ENCODE results near the gene SLC16A13.
"Not testable (repeated sequence)": the region's sequence is repeated elsewhere in the genome, so short reads cannot be mapped to it uniquely, and the experiment has no call there.

Gene SLC16A13

GRCh38 chr17:7029096-7029495, 6.7 kb upstream of the SLC16A13 start:
- DNase-seq (ENCODE audit: low read depth), result no peak

DNA sequence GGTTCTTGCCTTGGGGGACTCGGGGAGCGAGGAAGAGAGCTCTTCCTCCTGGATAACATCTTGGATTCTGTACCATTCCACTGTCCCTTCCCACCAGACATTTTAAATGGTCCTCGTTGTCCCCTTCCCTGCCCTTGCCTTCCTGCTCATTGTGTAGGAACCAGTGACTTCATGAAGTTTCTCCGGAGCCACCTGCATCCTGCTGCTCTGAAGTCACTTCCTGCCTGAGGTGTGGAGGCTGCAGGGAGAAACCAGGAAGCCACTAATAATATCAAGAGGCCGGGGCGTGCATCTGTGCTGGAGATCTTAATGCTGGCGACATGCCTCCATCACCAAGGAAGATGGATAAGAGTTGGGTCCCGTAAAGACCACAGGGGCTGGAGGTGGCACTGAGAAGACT, 6.2 kb upstream of the SLC16A13 start:
- no peak for DNase-seq (ENCODE audit: low read depth)

GRCh38 chr17:7034955-7035590, 742 bp upstream of the SLC16A13 start:
- DNase-seq (ENCODE audit: low read depth), result no peak

DNA sequence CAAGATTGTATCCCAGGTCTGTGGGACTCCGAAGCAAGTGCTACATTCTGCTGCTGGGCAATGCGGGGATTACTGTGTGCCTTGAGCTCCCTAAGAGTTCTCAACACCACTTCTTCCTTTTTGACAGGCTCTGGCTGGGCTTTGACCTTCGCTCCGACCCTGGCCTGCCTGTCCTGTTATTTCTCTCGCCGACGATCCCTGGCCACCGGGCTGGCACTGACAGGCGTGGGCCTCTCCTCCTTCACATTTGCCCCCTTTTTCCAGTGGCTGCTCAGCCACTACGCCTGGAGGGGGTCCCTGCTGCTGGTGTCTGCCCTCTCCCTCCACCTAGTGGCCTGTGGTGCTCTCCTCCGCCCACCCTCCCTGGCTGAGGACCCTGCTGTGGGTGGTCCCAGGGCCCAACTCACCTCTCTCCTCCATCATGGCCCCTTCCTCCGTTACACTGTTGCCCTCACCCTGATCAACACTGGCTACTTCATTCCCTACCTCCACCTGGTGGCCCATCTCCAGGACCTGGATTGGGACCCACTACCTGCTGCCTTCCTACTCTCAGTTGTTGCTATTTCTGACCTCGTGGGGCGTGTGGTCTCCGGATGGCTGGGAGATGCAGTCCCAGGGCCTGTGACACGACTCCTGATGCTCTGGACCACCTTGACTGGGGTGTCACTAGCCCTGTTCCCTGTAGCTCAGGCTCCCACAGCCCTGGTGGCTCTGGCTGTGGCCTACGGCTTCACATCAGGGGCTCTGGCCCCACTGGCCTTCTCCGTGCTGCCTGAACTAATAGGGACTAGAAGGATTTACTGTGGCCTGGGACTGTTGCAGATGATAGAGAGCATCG, 2.4 kb downstream of the SLC16A13 start:
- no peak for DNase-seq (ENCODE audit: low read depth)

- no peak for DNase-seq (ENCODE audit: low read depth)
Observed at GRCh38 chr17:7039832-7040231, 4.0 kb downstream of the SLC16A13 start.

- DNase-seq (ENCODE audit: low read depth), result no peak
Observed at GRCh38 chr17:7041607-7042500, 6.0 kb downstream of the SLC16A13 start.

GRCh38 chr17:7042501-7043181, 6.8 kb downstream of the SLC16A13 start:
- DNase-seq (ENCODE audit: low read depth), result no peak

DNA sequence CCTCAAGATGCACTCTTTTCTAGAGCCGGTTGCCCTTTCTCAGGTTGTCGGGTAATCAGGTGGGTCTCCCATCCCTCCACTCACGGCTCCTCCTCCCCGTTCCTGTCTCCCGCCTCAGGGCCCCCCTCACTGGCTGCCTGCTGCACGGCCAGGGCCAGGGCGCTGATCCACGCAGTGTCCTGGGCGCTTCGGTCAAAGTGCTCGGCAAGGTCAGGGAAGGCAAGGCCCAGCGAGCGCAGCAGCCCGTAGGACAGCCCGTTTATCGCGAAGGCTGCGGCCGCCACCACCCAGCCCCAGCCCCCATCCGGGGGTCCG, 7.3 kb downstream of the SLC16A13 start:
- DNase-seq (ENCODE audit: low read depth), result no peak

GRCh38 chr17:7043497-7044198, 7.8 kb downstream of the SLC16A13 start, which contains the start of gene SLC16A11:
TSS of gene SLC16A11 (minus strand) at chr17:7044092. CDS start at chr17:7043513, 579 bp downstream.
- DNase-seq (ENCODE audit: low read depth), result no peak

GRCh38 chr17:7045492-7046126, 9.8 kb downstream of the SLC16A13 start:
- DNase-seq (ENCODE audit: low read depth), result peak; percentile 75

GRCh38 chr17:7046127-7046724, 10.4 kb downstream of the SLC16A13 start:
- DNase-seq (ENCODE audit: low read depth), result no peak

DNA sequence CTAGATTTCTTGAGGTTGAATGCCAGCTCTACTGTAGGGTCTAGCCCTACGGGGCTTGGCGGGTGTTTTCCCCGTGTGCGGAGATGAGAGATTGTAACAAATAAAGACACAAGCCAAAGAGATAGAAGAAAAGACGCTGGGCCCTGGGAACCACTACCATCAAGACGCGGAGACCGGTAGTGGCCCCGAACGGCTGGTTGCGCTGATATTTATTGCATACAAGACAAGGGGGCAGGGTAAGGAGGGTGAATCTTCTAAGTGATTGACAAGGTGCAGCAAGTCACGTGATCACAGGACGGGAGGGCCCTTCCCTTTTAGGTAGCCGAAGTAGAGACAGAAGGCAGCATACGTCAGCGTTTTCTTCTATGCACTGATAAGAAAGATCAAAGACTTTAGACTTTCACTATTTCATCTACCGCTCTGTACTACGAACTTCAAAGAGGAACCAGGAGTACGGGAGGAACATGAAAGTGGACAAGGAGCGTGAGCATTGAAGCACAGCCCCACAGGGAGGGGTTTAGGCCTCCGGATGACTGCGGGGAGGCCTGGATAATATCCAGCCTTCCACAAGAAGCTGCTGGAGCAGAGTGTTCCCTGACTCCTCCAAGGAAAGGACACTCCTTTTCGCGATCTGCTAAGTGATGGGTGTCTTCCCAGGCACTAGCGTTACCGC, 11.0 kb downstream of the SLC16A13 start:
- DNase-seq (ENCODE audit: low read depth), result not testable (repeated sequence)

- no peak for DNase-seq (ENCODE audit: low read depth)
Observed at GRCh38 chr17:7047566-7047965, 11.8 kb downstream of the SLC16A13 start.

GRCh38 chr17:7048968-7049367, 13.2 kb downstream of the SLC16A13 start:
- DNase-seq (ENCODE audit: low read depth), result no peak

DNA sequence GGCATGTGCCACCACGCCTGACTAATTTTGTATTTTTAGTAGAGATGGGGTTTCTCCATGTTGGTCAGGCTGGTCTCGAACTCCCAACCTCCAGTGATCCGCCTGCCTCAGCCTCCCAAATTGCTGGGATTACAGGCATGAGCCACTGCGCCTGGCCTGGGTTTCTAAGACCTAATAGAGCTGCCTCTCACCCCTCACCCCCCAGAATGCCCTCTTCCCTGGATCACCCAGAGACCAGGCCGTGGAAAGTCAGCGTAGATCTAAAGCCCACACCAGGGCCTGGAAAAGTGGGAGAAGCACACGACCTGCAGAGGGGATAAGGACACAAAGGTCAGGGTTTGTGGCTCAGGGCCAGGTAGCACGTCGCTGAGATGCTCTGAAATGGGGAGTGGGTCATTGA, 14.8 kb downstream of the SLC16A13 start:
- DNase-seq (ENCODE audit: low read depth), result not testable (repeated sequence)

DNA sequence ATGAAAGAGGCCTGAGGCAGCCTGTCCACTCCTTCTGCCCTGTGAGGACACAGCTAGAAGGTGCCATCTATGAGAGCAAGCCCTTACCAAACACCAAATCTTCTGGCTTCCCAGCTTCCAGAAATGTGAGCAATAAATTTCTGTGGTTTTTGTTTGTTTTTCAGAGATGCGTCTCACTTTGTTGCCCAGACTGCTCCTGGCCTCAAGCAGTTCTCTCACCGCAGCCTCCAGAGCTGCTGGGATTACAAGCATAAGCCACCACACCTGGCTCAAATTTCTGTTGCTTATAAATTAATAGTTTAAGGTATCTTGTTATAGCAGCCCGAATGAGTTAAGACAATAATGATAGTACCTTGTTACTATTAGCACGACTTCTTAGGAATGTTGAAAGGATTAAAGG, 20.6 kb downstream of the SLC16A13 start:
- DNase-seq (ENCODE audit: low read depth), result no peak

DNA sequence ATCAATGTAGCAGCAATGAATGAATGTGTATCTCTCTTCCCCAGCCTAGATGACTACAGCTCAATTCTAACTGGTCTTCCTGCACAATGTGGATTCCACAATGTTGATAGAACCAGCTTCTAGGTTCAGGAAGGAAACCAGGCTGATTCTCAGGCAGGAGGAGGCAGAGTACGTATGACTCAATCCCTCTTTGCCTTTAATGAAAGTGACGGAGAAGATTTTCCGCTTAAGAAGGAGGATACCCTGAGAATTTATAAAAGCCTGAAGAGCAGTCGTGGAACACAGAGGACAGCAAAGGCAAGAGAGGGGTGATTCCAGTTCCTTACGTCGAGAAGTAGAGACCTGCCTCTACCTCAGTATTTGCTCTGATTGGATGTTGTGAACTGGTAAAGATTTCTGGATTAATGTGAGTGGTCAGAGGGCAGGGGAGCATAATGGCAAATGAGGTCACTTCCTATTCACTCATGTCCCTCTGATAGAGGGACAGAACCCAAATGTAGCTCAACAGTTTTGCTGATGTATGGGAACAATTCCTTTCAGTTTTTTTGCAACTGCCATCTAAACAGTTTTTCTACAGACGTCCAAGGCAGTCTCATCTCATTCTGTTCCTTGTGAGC, 23.1 kb downstream of the SLC16A13 start:
- DNase-seq (ENCODE audit: low read depth), result no peak

DNA sequence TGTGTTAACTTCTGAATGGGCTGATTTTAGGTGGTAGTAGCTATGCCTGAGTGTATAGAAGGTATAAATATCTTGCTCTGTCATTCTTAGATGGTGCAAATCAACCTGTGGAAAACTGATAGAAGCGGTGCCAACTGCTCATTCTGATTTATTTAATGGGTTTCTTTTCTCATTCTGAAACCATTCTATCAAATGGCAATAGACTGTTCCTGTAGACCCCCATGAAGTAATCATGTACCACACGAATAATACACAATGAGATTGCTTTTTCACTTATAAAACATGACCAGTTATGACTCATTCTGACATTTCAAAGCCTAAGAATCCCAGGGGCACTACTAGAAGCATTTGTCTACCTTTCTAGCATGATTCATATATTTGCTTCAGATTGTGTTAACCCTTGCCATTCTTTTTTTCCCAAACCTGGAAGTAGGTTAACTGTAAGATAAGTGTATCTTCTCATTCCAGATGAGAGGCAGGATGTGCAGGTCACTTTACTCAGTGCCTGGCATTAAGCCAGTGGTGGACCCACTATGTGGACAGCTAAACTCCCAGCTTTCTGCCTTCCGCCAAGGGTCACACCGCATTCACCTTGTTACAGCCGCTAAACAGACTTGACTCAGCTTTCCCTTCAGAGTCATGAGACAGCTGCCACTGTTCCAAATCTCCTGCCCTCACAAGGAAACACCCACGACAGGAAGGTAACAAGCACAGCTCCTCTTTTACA, 24.5 kb downstream of the SLC16A13 start:
- no peak for DNase-seq (ENCODE audit: low read depth)
